HCT116 (cell line): ENCODE results near the gene KLHL2. TPM values are rescaled to one million over a fixed set of nuclear protein-coding genes. Genes with fewer than 3 reads are reported as not detected.
"Not testable (repeated sequence)": the region's sequence is repeated elsewhere in the genome, so short reads cannot be mapped to it uniquely, and the experiment has no call there.

ENCODE experiments used
- ATAC-seq: fragments of 200-7000 bp; cut with Tn5 transposase; 2 replicates; pipeline ENCODE4 v1.9.1; 2020; ENCODE audit warnings: mild to moderate bottlenecking, moderate library complexity
- BruUV-seq: library from RNA; stranded (reverse); fragments of 400-500 nt; replicated peaks from 2 replicates; lab custom pipeline; 2021; lab: Mats Ljungman, UMichigan
- CTCF ChIA-PET: fragments of 300-600 bp; sonication (Branson Sonifier 250); formaldehyde crosslinking; loops from one replicate; lab custom pipeline; 2021; ENCODE audit warnings: antibody characterized with exemption; lab: Charles Lee
- POLR2A ChIA-PET: fragments of 300-600, 350-600 bp; sonication (Branson Sonifier 250); formaldehyde crosslinking; loops from one replicate; lab custom pipeline; 2021; ENCODE audit warnings: antibody characterized with exemption; lab: Charles Lee
- RAD21 ChIA-PET, 2 experiments: fragments of 300-600 bp; sonication (Branson Sonifier 250); formaldehyde crosslinking; loops; one replicate each; lab custom pipeline; 2023; ENCODE audit warnings: low total read pairs in 2 of 2; ENCODE audit not compliant: uncharacterized antibody in 2 of 2, unreplicated experiment in 2 of 2, low non-redundant PET in 1 of 2; lab: Charles Lee
- DNase-seq: peaks from one replicate; pipeline ENCODE4 v3.0.0-alpha.2; 2010; ENCODE audit warnings: low read depth, low spot score
- H2AFZ ChIP-seq: fragments of 200-600 bp; shearing (Covaris generic), sonication (generic); 2 replicates; pipeline ENCODE4 v1.6.1; 2017; ENCODE audit warnings: low read depth, mixed run types, mixed read lengths, antibody characterized with exemption, low read length; ENCODE audit not compliant: poor library complexity, severe bottlenecking
- H3K27ac ChIP-seq: 2 replicates; pipeline ENCODE4 v1.5.1; 2012; ENCODE audit warnings: low read depth, low read length
- H3K27me3 ChIP-seq: fragments of 200-600 bp; sonication (generic); 2 replicates; pipeline ENCODE4 v1.6.1; 2016; ENCODE audit warnings: mixed run types, low read length, mixed read lengths; ENCODE audit not compliant: insufficient read depth
- H3K36me3 ChIP-seq, 2 experiments: fragments of 200-500 bp in 1 of 2; fragments of 200-600 bp in 1 of 2; sonication (Bioruptor generic) in 1 of 2; sonication (generic) in 1 of 2; 2 replicates each; pipeline versions ENCODE4 v1.5.1 to v1.6.1; 2014 to 2016; ENCODE audit warnings: low read length in 2 of 2, inconsistent platforms in 1 of 2, mixed read lengths in 1 of 2, mixed run types in 1 of 2; ENCODE audit not compliant: insufficient read depth in 2 of 2, control insufficient read depth in 1 of 2
- H3K4me1 ChIP-seq, 2 experiments: fragments of 200-600 bp in 1 of 2; sonication (generic) in 1 of 2; 2 replicates each; pipeline versions ENCODE4 v1.5.1 to v1.6.1; 2012 to 2017; ENCODE audit warnings: low read length in 2 of 2, inconsistent platforms in 1 of 2, mild to moderate bottlenecking in 1 of 2, mixed read lengths in 1 of 2, mixed run types in 1 of 2, moderate library complexity in 1 of 2; ENCODE audit not compliant: insufficient read depth in 2 of 2, control insufficient read depth in 1 of 2
- H3K4me2 ChIP-seq: fragments of 200-600 bp; sonication (generic); 2 replicates; pipeline ENCODE4 v1.6.1; 2017; ENCODE audit warnings: mixed run types, low read length, mixed read lengths
- H3K4me3 ChIP-seq, 2 experiments: fragments of 200-600 bp in 1 of 2; sonication (generic) in 1 of 2; replicated peaks in 1 of 2; 2 replicates each; pipeline ENCODE4 v1.5.1; 2011 to 2016; ENCODE audit warnings: low read length in 2 of 2, control low read depth in 1 of 2, low read depth in 1 of 2, mild to moderate bottlenecking in 1 of 2, mixed read lengths in 1 of 2, mixed run types in 1 of 2
- H3K79me2 ChIP-seq: fragments of 200-600 bp; sonication (generic); 2 replicates; pipeline ENCODE4 v1.6.1; 2017; ENCODE audit warnings: mild to moderate bottlenecking, mixed run types, low read length, moderate library complexity, mixed read lengths; ENCODE audit not compliant: insufficient read depth
- H3K9ac ChIP-seq: fragments of 200-600 bp; sonication (generic); 2 replicates; pipeline ENCODE4 v1.6.1; 2016; ENCODE audit warnings: low read length, mixed read lengths
- H3K9me2 ChIP-seq: fragments of 200-600 bp; sonication (generic), shearing (Covaris generic); 2 replicates; pipeline ENCODE4 v1.6.1; 2017; ENCODE audit warnings: mixed run types, mild to moderate bottlenecking, moderate library complexity; ENCODE audit not compliant: insufficient read depth
- H3K9me3 ChIP-seq, 2 experiments: fragments of 200-500 bp in 1 of 2; fragments of 200-600 bp in 1 of 2; sonication (Bioruptor generic) in 1 of 2; sonication (generic) in 1 of 2; 2 replicates each; pipeline ENCODE4 v1.6.1; 2014 to 2017; ENCODE audit warnings: low read length in 2 of 2, mixed read lengths in 2 of 2, inconsistent platforms in 1 of 2, low read depth in 1 of 2, mild to moderate bottlenecking in 1 of 2, mixed run types in 1 of 2, moderate library complexity in 1 of 2; ENCODE audit not compliant: control insufficient read depth in 1 of 2, insufficient read depth in 1 of 2
- H4K20me1 ChIP-seq: fragments of 200-600 bp; sonication (generic), shearing (Covaris generic); 2 replicates; pipeline ENCODE4 v1.6.1; 2017; ENCODE audit warnings: mixed run types, mild to moderate bottlenecking, moderate library complexity; ENCODE audit not compliant: insufficient read depth
- CEBPB ChIP-seq: IDR thresholded peaks from 2 replicates; pipeline ENCODE4 v1.6.1; 2012; ENCODE audit warnings: low read depth
- EGR1 ChIP-seq: IDR thresholded peaks from 2 replicates; pipeline ENCODE4 v1.6.1; 2012; ENCODE audit warnings: low read depth
- ELF1 ChIP-seq: IDR thresholded peaks from 2 replicates; pipeline ENCODE4 v1.6.1; 2012; ENCODE audit warnings: low read depth, borderline replicate concordance
- EZH2phosphoT487 ChIP-seq: fragments of 200-600 bp; IDR thresholded peaks from 2 replicates; pipeline ENCODE4 v1.6.1; 2018; ENCODE audit warnings: antibody characterized with exemption, borderline replicate concordance
- FOSL1 ChIP-seq: IDR thresholded peaks from 2 replicates; pipeline ENCODE4 v1.6.1; 2012; ENCODE audit warnings: low read depth
- JUND ChIP-seq: IDR thresholded peaks from 2 replicates; pipeline ENCODE4 v1.6.1; 2012
- POLR2A ChIP-seq: IDR thresholded peaks from 2 replicates; pipeline ENCODE4 v1.7.0; 2011; ENCODE audit warnings: borderline replicate concordance; ENCODE audit not compliant: insufficient read depth, insufficient read length; ENCODE audit errors: extremely low read depth
- RAD21 ChIP-seq: IDR thresholded peaks from 2 replicates; pipeline ENCODE4 v1.6.1; 2012; ENCODE audit warnings: low read depth, mild to moderate bottlenecking
- SIN3A ChIP-seq: IDR thresholded peaks from 2 replicates; pipeline ENCODE4 v1.6.1; 2012; ENCODE audit warnings: low read depth
- SP1 ChIP-seq: IDR thresholded peaks from 2 replicates; pipeline ENCODE4 v1.6.1; 2012; ENCODE audit warnings: low read depth
- YY1 ChIP-seq: IDR thresholded peaks from 2 replicates; pipeline ENCODE4 v1.6.1; 2011; ENCODE audit warnings: low read length, low read depth, moderate library complexity, mild to moderate bottlenecking; ENCODE audit not compliant: insufficient replicate concordance; ENCODE audit errors: extremely low read depth
- ZBTB33 ChIP-seq: IDR thresholded peaks from 2 replicates; pipeline ENCODE4 v1.6.1; 2011; ENCODE audit warnings: mild to moderate bottlenecking, low read length, moderate library complexity; ENCODE audit not compliant: insufficient replicate concordance; ENCODE audit errors: extremely low read depth
- intact Hi-C: fragments of 100-400 bp; cut with micrococcal nuclease; formaldehyde crosslinking; loops from 2 replicates; pipeline ENCODE4 v1.10.0; 2022
- total RNA-seq: library from RNA; stranded (reverse); gene quantifications from one replicate; pipeline ENCODE4 v1.2.1, GENCODE V29; 2021; ENCODE audit not compliant: unreplicated experiment
- TF ChIP-seq, protein P1 (sequence below): IDR thresholded peaks from 2 replicates; pipeline ENCODE4 v1.6.1; 2012

KLHL2 gene
- total RNA-seq, 1 experiment from 2014 or later, result 24.6 TPM

DNA sequence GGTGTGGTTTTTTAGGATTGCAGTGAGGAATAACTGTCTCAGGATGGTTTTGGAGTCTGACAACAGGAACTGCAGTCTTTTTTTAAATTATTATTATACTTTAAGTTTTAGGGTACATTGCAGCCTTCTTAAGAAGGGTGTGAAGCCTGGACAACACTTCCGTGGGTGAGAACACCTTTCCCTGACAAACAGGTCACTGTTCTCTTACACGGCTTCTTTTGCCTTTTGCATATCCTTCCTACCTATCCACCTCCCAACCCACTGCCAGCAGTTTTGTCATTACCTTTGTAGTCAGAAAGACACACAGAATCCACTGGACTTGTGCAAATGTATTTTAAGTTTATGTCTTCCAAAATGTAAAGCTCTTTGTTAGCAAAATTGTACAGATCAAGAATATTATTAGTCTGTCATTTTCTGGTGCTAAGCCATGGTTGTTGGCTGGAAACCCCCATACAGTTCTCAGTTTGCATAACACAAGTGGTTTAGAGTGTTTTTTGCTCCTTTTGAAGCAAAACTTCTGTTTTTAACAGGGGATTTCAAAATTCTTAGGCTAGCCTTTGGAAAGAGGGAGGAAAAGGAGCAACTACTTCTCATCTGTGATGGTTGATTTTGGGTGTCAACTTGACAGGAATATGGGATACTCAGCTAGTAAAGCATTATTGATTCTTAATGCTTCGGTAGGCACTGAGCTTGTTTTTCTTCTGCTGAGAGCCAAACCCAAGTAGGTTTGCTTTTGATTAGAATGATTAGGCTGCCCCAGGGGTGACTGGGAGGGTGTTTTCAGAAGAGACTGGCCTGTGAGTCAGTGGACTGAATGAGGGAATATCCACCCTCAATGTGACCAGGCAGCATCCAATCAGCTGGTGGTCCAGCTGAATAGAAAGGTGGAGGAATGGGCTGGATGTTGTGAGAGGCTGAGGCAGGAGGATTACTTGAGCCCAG, 29.4 kb upstream of the KLHL2 start:
- TF ChIP-seq, protein P1, sequence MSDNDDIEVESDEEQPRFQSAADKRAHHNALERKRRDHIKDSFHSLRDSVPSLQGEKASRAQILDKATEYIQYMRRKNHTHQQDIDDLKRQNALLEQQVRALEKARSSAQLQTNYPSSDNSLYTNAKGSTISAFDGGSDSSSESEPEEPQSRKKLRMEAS, result no peak
- TF ChIP-seq, all 23 proteins: peak for 0
- H3K4me2 ChIP-seq, result no peak overlapping the region
- intact Hi-C loops, result no loop called here
- H3K4me3 ChIP-seq, result no peak overlapping the region
- ChIA-PET POLR2A (no interaction called here), RAD21 (no interaction called here), CTCF (no interaction called here)
- H4K20me1 ChIP-seq, result no peaks in the 10 kb centered on the region
- no peaks in the 10 kb centered on the region for H3K4me1 ChIP-seq
- no peak overlapping the region for H2AFZ ChIP-seq
- no peaks in the 10 kb centered on the region for H3K36me3 ChIP-seq
- H3K9ac ChIP-seq, result no peak overlapping the region
- H3K27ac ChIP-seq, result no peak overlapping the region
- H3K9me2 ChIP-seq, result no peaks in the 10 kb centered on the region
- no peaks in the 10 kb centered on the region for H3K27me3 ChIP-seq
- no peaks in the 10 kb centered on the region for H3K79me2 ChIP-seq
- no peaks in the 10 kb centered on the region for H3K9me3 ChIP-seq
- ATAC-seq (no peak), DNase-seq (no peak)
- BruUV-seq, result no TSS peak

DNA sequence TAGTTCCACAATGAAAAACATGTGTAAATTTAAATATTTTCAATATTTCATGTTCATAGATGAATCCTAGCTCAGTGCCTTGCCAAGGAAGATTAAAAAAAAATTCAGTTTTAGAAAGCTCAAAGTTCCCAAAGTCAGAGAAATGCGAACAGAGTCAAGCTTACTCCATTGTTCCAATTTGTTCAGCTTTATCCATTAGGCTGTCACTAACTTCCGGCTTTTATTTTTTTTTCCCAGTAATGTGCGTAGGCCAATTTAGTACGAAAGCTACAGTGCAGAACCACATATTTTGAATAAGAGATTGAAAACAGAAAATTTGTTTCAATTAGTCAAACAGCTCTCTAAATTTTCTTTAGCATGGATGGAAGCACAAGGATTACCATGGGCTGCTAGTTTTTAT, 23.1 kb upstream of the KLHL2 start:
- RAD21 ChIA-PET, result no interaction called here
- POLR2A ChIA-PET, result interaction anchor here (0.6 kb wide), 1 partner anchor 193 kb away, joined by 4 read pairs; no protein-coding TSS in a partner anchor
- Histone ChIP-seq H3K9me2 (no peaks in the 10 kb centered on the region), H3K9me3 (no peaks in the 10 kb centered on the region), H3K27ac (no peak overlapping the region), H3K9ac (no peak overlapping the region), H3K36me3 (no peaks in the 10 kb centered on the region), H3K4me1 (no peaks in the 10 kb centered on the region), H3K4me2 (no peak overlapping the region), H3K4me3 (no peak overlapping the region), H4K20me1 (no peaks in the 10 kb centered on the region), H3K79me2 (no peaks in the 10 kb centered on the region), H3K27me3 (no peaks in the 10 kb centered on the region), H2AFZ (no peak overlapping the region)
- CTCF ChIA-PET, result no interaction called here
- intact Hi-C loops, result no loop called here
- DNase-seq (no peak), ATAC-seq (no peak)
- TF ChIP-seq RAD21 (no peak), ELF1 (no peak), SIN3A (no peak), EGR1 (no peak), POLR2A (no peak), ZBTB33 (no peak), EZH2phosphoT487 (no peak), YY1 (no peak), SP1 (no peak), JUND (no peak), CEBPB (no peak), FOSL1 (no peak)
- BruUV-seq, result no TSS peak

DNA sequence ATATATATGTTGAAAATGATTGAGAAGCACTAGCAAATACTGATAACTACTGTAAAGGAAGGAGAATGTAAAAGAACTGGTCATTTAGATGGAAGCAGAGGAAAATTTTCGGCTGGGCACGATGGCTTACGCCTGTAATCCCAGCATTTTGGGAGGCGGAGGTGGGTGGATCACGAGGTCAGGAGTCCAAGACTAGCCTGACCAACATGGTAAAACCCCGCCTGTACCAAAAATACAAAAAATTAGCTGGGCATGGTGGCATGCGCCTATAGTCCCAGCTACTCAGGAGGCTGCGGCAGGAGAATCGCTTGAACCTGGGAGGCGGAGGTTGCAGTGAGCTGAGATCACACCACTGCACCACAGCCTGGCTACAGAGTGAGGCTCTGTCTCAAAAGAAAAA, 22.4 kb upstream of the KLHL2 start:
- POLR2A ChIA-PET, H3K27me3 ChIP-seq, RAD21 ChIA-PET, H3K9me2 ChIP-seq, H3K9ac ChIP-seq, BruUV-seq, H3K79me2 ChIP-seq, H3K4me3 ChIP-seq, H4K20me1 ChIP-seq, ATAC-seq, H3K4me1 ChIP-seq, CTCF ChIA-PET, H3K4me2 ChIP-seq, H3K27ac ChIP-seq, intact Hi-C loops, H3K36me3 ChIP-seq, H2AFZ ChIP-seq, H3K9me3 ChIP-seq, DNase-seq: not testable (repeated sequence)
